K562 (cell line): ENCODE measurements around the gene CCSER1. TPM values are rescaled to one million over a fixed set of nuclear protein-coding genes. Genes with fewer than 3 reads are reported as not detected.

Experiments used
- ATAC-seq: fragments of 200-7000 bp; cut with Tn5 transposase; 3 replicates; pipeline ENCODE4 v1.9.1; 2020; ENCODE audit warnings: moderate library complexity
- BruUV-seq: library from RNA; stranded (reverse); fragments of 400-500 nt; replicated peaks from 2 replicates; lab custom pipeline; 2021; lab: Mats Ljungman, UMichigan
- CTCF ChIA-PET: fragments of 300-600 bp; formaldehyde crosslinking; extraction: SDS; loops from one replicate; lab custom pipeline; 2021; ENCODE audit warnings: low intra/inter-chr PET ratio; lab: Yijun Ruan, JAX
- POLR2A ChIA-PET: fragments of 300-600, 350-650 bp; sonication (Branson Sonifier 250); formaldehyde crosslinking; extraction: SDS; loops from one replicate; lab custom pipeline; 2021; ENCODE audit warnings: antibody characterized with exemption, inconsistent platforms; lab: Yijun Ruan, JAX
- DNase-seq, 4 experiments: peaks; one replicate each; pipeline versions ENCODE4 v3.0.0 to v3.0.0-alpha.2; 2011 to 2018; ENCODE audit warnings: low spot score in 3 of 4, mixed read lengths in 3 of 4; ENCODE audit errors: extremely low read depth in 1 of 4
- FAIRE-seq: peaks from 2 replicates; lab custom pipeline; 2011; peaks lifted over from hg19 to GRCh38; lab: Jason Lieb, UNC
- H2AFZ ChIP-seq: 2 replicates; pipeline ENCODE4 v1.6.0; 2011; ENCODE audit warnings: low read depth, low read length, control low read depth, inconsistent platforms
- H3K27ac ChIP-seq: fragments of 200-600 bp; 3 replicates; pipeline ENCODE4 v1.8.0; 2011; ENCODE audit warnings: low read depth, mild to moderate bottlenecking, control low read depth, inconsistent platforms, low read length, moderate library complexity, mixed read lengths; ENCODE audit errors: extremely low read depth
- H3K27me3 ChIP-seq, 2 experiments: fragments of 300-600 bp in 1 of 2; 2 replicates in 1 of 2; 3 replicates in 1 of 2; pipeline versions ENCODE4 v1.6.0 to v1.8.0; 2011; ENCODE audit warnings: inconsistent platforms in 2 of 2, low read length in 2 of 2, mild to moderate bottlenecking in 1 of 2, mixed read lengths in 1 of 2, moderate library complexity in 1 of 2; ENCODE audit not compliant: control insufficient read depth in 2 of 2, insufficient read depth in 2 of 2
- H3K36me3 ChIP-seq: fragments of 300-600 bp; 3 replicates; pipeline ENCODE4 v1.8.0; 2011; ENCODE audit warnings: mild to moderate bottlenecking, low read length, inconsistent platforms; ENCODE audit not compliant: control insufficient read depth, insufficient read depth
- H3K4me1 ChIP-seq, 2 experiments: fragments of 200-600 bp in 1 of 2; replicated peaks in 1 of 2; 2 replicates in 1 of 2; 3 replicates in 1 of 2; pipeline versions ENCODE4 v1.5.1 to v1.8.0; 2011; ENCODE audit warnings: inconsistent platforms in 2 of 2, low read length in 2 of 2, mild to moderate bottlenecking in 1 of 2, mixed read lengths in 1 of 2, moderate library complexity in 1 of 2; ENCODE audit not compliant: control insufficient read depth in 2 of 2, insufficient read depth in 2 of 2
- H3K4me2 ChIP-seq: 2 replicates; pipeline ENCODE4 v1.6.1; 2011; ENCODE audit warnings: low read length, control low read depth, inconsistent platforms, mixed read lengths; ENCODE audit not compliant: insufficient read depth
- H3K4me3 ChIP-seq: fragments of 200-600 bp; sonication (generic), shearing (Covaris generic); 2 replicates; pipeline ENCODE4 v1.5.1; 2016; ENCODE audit warnings: control low read depth, inconsistent platforms
- H3K79me2 ChIP-seq: fragments of 200-600 bp; 3 replicates; pipeline ENCODE4 v1.8.0; 2011; ENCODE audit warnings: low read length, inconsistent platforms; ENCODE audit not compliant: control insufficient read depth, insufficient read depth
- H3K9ac ChIP-seq, 2 experiments: 2 replicates each; pipeline versions ENCODE4 v1.6.0 to v1.6.1; 2011; ENCODE audit warnings: low read depth in 2 of 2, low read length in 2 of 2, control low read depth in 1 of 2, inconsistent platforms in 1 of 2, mild to moderate bottlenecking in 1 of 2, mixed read lengths in 1 of 2; ENCODE audit not compliant: insufficient read depth in 1 of 2
- H3K9me1 ChIP-seq: one replicate; pipeline ENCODE4 v1.6.0; 2011; ENCODE audit warnings: inconsistent platforms, mild to moderate bottlenecking, low read length, moderate library complexity; ENCODE audit not compliant: control insufficient read depth, insufficient read depth
- H3K9me3 ChIP-seq: replicated peaks from 2 replicates; pipeline ENCODE4 v1.5.1; 2011; ENCODE audit warnings: low read depth, low read length, inconsistent platforms; ENCODE audit not compliant: control insufficient read depth, insufficient read depth
- H4K20me1 ChIP-seq: replicated peaks from 2 replicates; pipeline ENCODE4 v1.6.1; 2011; ENCODE audit warnings: low read length, inconsistent platforms, mixed read lengths; ENCODE audit not compliant: control insufficient read depth, insufficient read depth
- BCL6 ChIP-seq: fragments of 250-450 bp; sonication (Bioruptor Pico); IDR thresholded peaks from 2 replicates; pipeline ENCODE4 v1.4.0; 2020
- CC2D1A ChIP-seq: fragments of 450-650 bp; IDR thresholded peaks from 2 replicates; pipeline ENCODE4 v1.6.1; 2017; ENCODE audit warnings: mild to moderate bottlenecking
- EHMT2 ChIP-seq: fragments of 450-650 bp; IDR thresholded peaks from 2 replicates; pipeline ENCODE4 v1.6.1; 2018; ENCODE audit warnings: antibody characterized with exemption
- ERF ChIP-seq: fragments of 450-650 bp; formaldehyde crosslinking; IDR thresholded peaks from 2 replicates; pipeline ENCODE4 v1.4.0; 2020; ENCODE audit warnings: mild to moderate bottlenecking, mixed read lengths
- JUN ChIP-seq, 2 experiments: sonication (generic) in 1 of 2; formaldehyde crosslinking in 1 of 2; IDR thresholded peaks; 2 replicates each; pipeline versions ENCODE4 v1.6.1 to v1.8.0; 2012 to 2022; ENCODE audit warnings: borderline replicate concordance in 2 of 2, mild to moderate bottlenecking in 2 of 2, improper control_type of control experiment in 1 of 2, low read depth in 1 of 2, low read length in 1 of 2, missing genetic modification reagents in 1 of 2
- NFATC3 ChIP-seq: fragments of 450-650 bp; IDR thresholded peaks from 2 replicates; pipeline ENCODE4 v1.6.1; 2017; ENCODE audit warnings: mild to moderate bottlenecking
- RERE ChIP-seq: sonication (generic); formaldehyde crosslinking; IDR thresholded peaks from 2 replicates; pipeline ENCODE4 v1.8.0; 2023; ENCODE audit warnings: missing genetic modification reagents, mild to moderate bottlenecking, borderline replicate concordance
- SETDB1 ChIP-seq: IDR thresholded peaks from one replicate; pipeline ENCODE4 v1.6.1; 2012; ENCODE audit warnings: low read length, control low read depth, inconsistent platforms
- U2AF2 ChIP-seq: fragments of 200-400 bp; formaldehyde crosslinking; optimal IDR thresholded peaks from 2 replicates; pipeline ENCODE3; 2017; ENCODE audit warnings: low read depth, mild to moderate bottlenecking, low read length
- XRCC4 ChIP-seq: IDR thresholded peaks from one replicate; pipeline ENCODE4 v1.6.1; 2011; ENCODE audit not compliant: insufficient read depth, insufficient read length; ENCODE audit errors: extremely low read depth
- ZNF280B ChIP-seq: fragments of 250-450 bp; sonication (Bioruptor Pico); IDR thresholded peaks from 2 replicates; pipeline ENCODE4 v1.5.1; 2021; ENCODE audit warnings: mild to moderate bottlenecking
- WGBS: fragments of 100-300 bp; shearing (Covaris generic); methylation state at CpG from one replicate; pipeline ENCODE4 v1.1.6; 2016; ENCODE audit warnings: low coverage, mixed read lengths; ENCODE audit not compliant: insufficient coverage; ENCODE audit errors: missing lambda C conversion rate; 5-methylcytosine and 5-hydroxymethylcytosine counted together
- in situ Hi-C: fragments of 300-500 bp; cut with MboI; formaldehyde crosslinking; loops from 4 replicates; pipeline ENCODE4 v1.15.0; 2018; ENCODE audit warnings: inconsistent platforms, mixed read lengths
- intact Hi-C: fragments of 100-400 bp; cut with micrococcal nuclease; formaldehyde crosslinking; loops from 2 replicates; pipeline ENCODE4 v1.14.2; 2022
- polyA plus RNA-seq, 8 experiments: library from polyadenylated mRNA; depleted of rRNA in 4 of 8; stranded (reverse) in 5 of 8; unstranded in 3 of 8; fragments of >200 nt; fragmentation: Nextera tagmentation in 2 of 8; fragmentation: Illumina TruSeq in 1 of 8; extraction: Ambion mirVana in 2 of 8; extraction: Trizol in 1 of 8; gene quantifications; 2 replicates each; pipeline versions ENCODE4 v1.2.1 to v1.2.3, GENCODE V29; 2011 to 2014; ENCODE audit warnings: inconsistent platforms in 1 of 8, missing spikeins in 1 of 8
- total RNA-seq, 7 experiments: library from RNA; depleted of rRNA in 6 of 7; stranded (reverse); fragments of >200 nt in 6 of 7; fragmentation: Illumina TruSeq in 2 of 7; extraction: Trizol in 2 of 7; gene quantifications; 2 replicates each; pipeline versions ENCODE4 v1.2.1 to v1.2.3, GENCODE V29; 2011 to 2021; ENCODE audit warnings: low replicate concordance in 1 of 7
- TF ChIP-seq, protein P1 (sequence below): fragments of 450-650 bp; IDR thresholded peaks from 2 replicates; pipeline ENCODE4 v1.7.1; 2018; ENCODE audit warnings: mild to moderate bottlenecking, low read depth; ENCODE audit not compliant: partially characterized antibody

Gene CCSER1
- total and polyA plus RNA-seq, 9 of the 15 experiments (the other 6 are each of a cell fraction or from before 2014, with no cell fraction given), result not detected

GRCh38 chr4:90798948-90799347 is 671.8 kb downstream of the CCSER1 start:
- in situ Hi-C loops, result no loop called here
- 4% methylated on average over 6 of the region's 6 CpGs for WGBS
- Histone ChIP-seq H3K79me2 (no peaks in the 10 kb centered on the region), H3K27ac (no peak overlapping the region), H3K9me1 (no peaks in the 10 kb centered on the region), H3K27me3 (no peaks in the 10 kb centered on the region), H3K9me3 (no peaks in the 10 kb centered on the region), H3K4me3 (no peak overlapping the region), H4K20me1 (no peaks in the 10 kb centered on the region), H2AFZ (no peak overlapping the region), H3K36me3 (no peaks in the 10 kb centered on the region), H3K4me1 (no peaks in the 10 kb centered on the region), H3K9ac (no peak overlapping the region), H3K4me2 (no peak overlapping the region)
- BruUV-seq, result no TSS peak
- DNase-seq (no peak), FAIRE-seq (no peak), ATAC-seq (no peak)
- POLR2A ChIA-PET, result no interaction called here
- CTCF ChIA-PET, result no interaction called here
- intact Hi-C loops, result no loop called here
- no peak for TF ChIP-seq ZNF280B (CRISPR knock-in tag)
- TF ChIP-seq EHMT2, result no peak
- no peak for TF ChIP-seq BCL6 (CRISPR knock-in tag)
- TF ChIP-seq CC2D1A, result no peak
- TF ChIP-seq SETDB1, result no peak
- no peak for TF ChIP-seq XRCC4
- TF ChIP-seq JUN (IDR thresholded peaks at IDR 0.05; ENCODE audit: borderline replicate concordance, low read depth, low read length), result no peak
- no peak for TF ChIP-seq JUN (CRISPR knock-in tag; IDR thresholded peaks at IDR 0.05; ENCODE audit: borderline replicate concordance)
- TF ChIP-seq, protein P1, sequence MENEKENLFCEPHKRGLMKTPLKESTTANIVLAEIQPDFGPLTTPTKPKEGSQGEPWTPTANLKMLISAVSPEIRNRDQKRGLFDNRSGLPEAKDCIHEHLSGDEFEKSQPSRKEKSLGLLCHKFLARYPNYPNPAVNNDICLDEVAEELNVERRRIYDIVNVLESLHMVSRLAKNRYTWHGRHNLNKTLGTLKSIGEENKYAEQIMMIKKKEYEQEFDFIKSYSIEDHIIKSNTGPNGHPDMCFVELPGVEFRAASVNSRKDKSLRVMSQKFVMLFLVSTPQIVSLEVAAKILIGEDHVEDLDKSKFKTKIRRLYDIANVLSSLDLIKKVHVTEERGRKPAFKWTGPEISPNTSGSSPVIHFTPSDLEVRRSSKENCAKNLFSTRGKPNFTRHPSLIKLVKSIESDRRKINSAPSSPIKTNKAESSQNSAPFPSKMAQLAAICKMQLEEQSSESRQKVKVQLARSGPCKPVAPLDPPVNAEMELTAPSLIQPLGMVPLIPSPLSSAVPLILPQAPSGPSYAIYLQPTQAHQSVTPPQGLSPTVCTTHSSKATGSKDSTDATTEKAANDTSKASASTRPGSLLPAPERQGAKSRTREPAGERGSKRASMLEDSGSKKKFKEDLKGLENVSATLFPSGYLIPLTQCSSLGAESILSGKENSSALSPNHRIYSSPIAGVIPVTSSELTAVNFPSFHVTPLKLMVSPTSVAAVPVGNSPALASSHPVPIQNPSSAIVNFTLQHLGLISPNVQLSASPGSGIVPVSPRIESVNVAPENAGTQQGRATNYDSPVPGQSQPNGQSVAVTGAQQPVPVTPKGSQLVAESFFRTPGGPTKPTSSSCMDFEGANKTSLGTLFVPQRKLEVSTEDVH, result no peak
- TF ChIP-seq U2AF2, result no peak
- TF ChIP-seq ERF (CRISPR knock-in tag), result no peak
- TF ChIP-seq NFATC3, result no peak
- TF ChIP-seq RERE (CRISPR knock-in tag), result no peak
